H1 (cell line): ENCODE data around the gene CNOT6L. TPM values are rescaled to one million over a fixed set of nuclear protein-coding genes. Genes with fewer than 3 reads are reported as not detected.

Experiments used
- CTCF ChIA-PET: fragments of 300-600 bp; sonication (Branson Sonifier 250); formaldehyde crosslinking; loops from one replicate; lab custom pipeline; 2021; ENCODE audit not compliant: partially characterized antibody; lab: Charles Lee
- POLR2A ChIA-PET: fragments of 300-600 bp; sonication (Branson Sonifier 250); formaldehyde crosslinking; loops from one replicate; lab custom pipeline; 2021; ENCODE audit warnings: inconsistent platforms; ENCODE audit not compliant: partially characterized antibody; lab: Charles Lee
- DNase-seq, 2 experiments: peaks; one replicate each; pipeline versions ENCODE4 v3.0.0 to v3.0.0-alpha.2; 2010 to 2022; ENCODE audit warnings: low spot score in 2 of 2, low read depth in 1 of 2, mixed read lengths in 1 of 2
- FAIRE-seq: peaks from 2 replicates; lab custom pipeline; 2011; peaks lifted over from hg19 to GRCh38; lab: Jason Lieb, UNC
- H2AFZ ChIP-seq: 2 replicates; pipeline ENCODE4 v1.8.1; 2012; ENCODE audit warnings: low read length, inconsistent platforms
- H2AK5ac ChIP-seq: 2 replicates; pipeline ENCODE4 v1.6.1; 2013; ENCODE audit warnings: low read depth, low read length
- H2BK120ac ChIP-seq: replicated peaks from 2 replicates; pipeline ENCODE3; 2013; ENCODE audit warnings: low read depth, low read length, inconsistent platforms
- H2BK12ac ChIP-seq: 2 replicates; pipeline ENCODE4 v1.6.1; 2013; ENCODE audit warnings: low read depth, low read length
- H2BK15ac ChIP-seq: 2 replicates; pipeline ENCODE4 v1.6.1; 2013; ENCODE audit warnings: low read length
- H2BK20ac ChIP-seq: 2 replicates; pipeline ENCODE4 v1.6.1; 2013; ENCODE audit warnings: low read length
- H2BK5ac ChIP-seq: 2 replicates; pipeline ENCODE4 v1.6.1; 2013; ENCODE audit warnings: low read depth, low read length
- H3K14ac ChIP-seq: 2 replicates; pipeline ENCODE4 v1.6.1; 2013; ENCODE audit warnings: inconsistent platforms; ENCODE audit not compliant: insufficient read length
- H3K18ac ChIP-seq: 2 replicates; pipeline ENCODE4 v1.6.1; 2013; ENCODE audit warnings: low read length; ENCODE audit errors: extremely low read depth
- H3K23ac ChIP-seq: 2 replicates; pipeline ENCODE4 v1.6.1; 2013; ENCODE audit warnings: inconsistent platforms; ENCODE audit not compliant: insufficient read length
- H3K23me2 ChIP-seq: 2 replicates; pipeline ENCODE4 v1.6.1; 2013; ENCODE audit warnings: low read depth, low read length
- H3K27ac ChIP-seq: 2 replicates; pipeline ENCODE4 v1.6.1; 2011; ENCODE audit warnings: low read depth, low read length, inconsistent platforms
- H3K27me3 ChIP-seq, 4 experiments: replicated peaks in 1 of 4; 1 replicate in 1 of 4; 2 replicates in 3 of 4; pipeline versions ENCODE4 v1.6.1 to v1.8.1; 2011 to 2013; ENCODE audit warnings: low read length in 3 of 4, mild to moderate bottlenecking in 3 of 4, inconsistent platforms in 2 of 4, mixed read lengths in 2 of 4, moderate library complexity in 1 of 4; ENCODE audit not compliant: control insufficient read depth in 3 of 4, insufficient read depth in 3 of 4; ENCODE audit errors: extremely low read depth in 1 of 4
- H3K36me3 ChIP-seq, 4 experiments: 2 replicates each; pipeline versions ENCODE4 v1.6.1 to v1.8.1; 2011 to 2013; ENCODE audit warnings: mild to moderate bottlenecking in 4 of 4, low read length in 3 of 4, moderate library complexity in 2 of 4, control low read depth in 1 of 4, inconsistent platforms in 1 of 4; ENCODE audit not compliant: insufficient read depth in 4 of 4, control insufficient read depth in 2 of 4
- H3K4ac ChIP-seq: replicated peaks from 2 replicates; pipeline ENCODE3; 2013; ENCODE audit warnings: low read length, low read depth, mixed read lengths, inconsistent platforms; ENCODE audit not compliant: insufficient read length
- H3K4me1 ChIP-seq, 4 experiments: replicated peaks in 1 of 4; 1 replicate in 1 of 4; 2 replicates in 3 of 4; pipeline versions ENCODE4 v1.6.1 to v1.8.1; 2011 to 2013; ENCODE audit warnings: low read length in 3 of 4, inconsistent platforms in 2 of 4, mixed read lengths in 1 of 4; ENCODE audit not compliant: insufficient read depth in 4 of 4, control insufficient read depth in 3 of 4
- H3K4me2 ChIP-seq, 2 experiments: 2 replicates each; pipeline versions ENCODE4 v1.6.1 to v1.8.1; 2011 to 2013; ENCODE audit warnings: low read depth in 2 of 2, low read length in 2 of 2, control low read depth in 1 of 2, inconsistent platforms in 1 of 2, mild to moderate bottlenecking in 1 of 2; ENCODE audit not compliant: insufficient read depth in 1 of 2
- H3K4me3 ChIP-seq, 4 experiments: fragments of 200-600, 300-600 bp in 1 of 4; sonication (generic), shearing (Covaris generic), sonication (Bioruptor Twin) in 1 of 4; 2 replicates each; pipeline versions ENCODE4 v1.5.1 to v1.8.1; 2011 to 2016; ENCODE audit warnings: low read length in 4 of 4, low read depth in 3 of 4, control low read depth in 2 of 4, inconsistent platforms in 2 of 4, mild to moderate bottlenecking in 2 of 4, mixed read lengths in 1 of 4, moderate library complexity in 1 of 4; ENCODE audit not compliant: insufficient read depth in 2 of 4; ENCODE audit errors: extremely low read depth in 1 of 4
- H3K56ac ChIP-seq: replicated peaks from 2 replicates; pipeline ENCODE3; 2013; ENCODE audit warnings: low read depth, mild to moderate bottlenecking, mixed read lengths, low read length, inconsistent platforms; ENCODE audit not compliant: insufficient read length
- H3K79me1 ChIP-seq: 2 replicates; pipeline ENCODE4 v1.6.1; 2013; ENCODE audit warnings: low read depth, low read length, control low read depth
- H3K79me2 ChIP-seq, 2 experiments: 2 replicates each; pipeline versions ENCODE4 v1.6.1 to v1.8.1; 2012 to 2013; ENCODE audit warnings: low read length in 2 of 2, mild to moderate bottlenecking in 2 of 2, inconsistent platforms in 1 of 2; ENCODE audit not compliant: insufficient read depth in 2 of 2, control insufficient read depth in 1 of 2
- H3K9ac ChIP-seq, 4 experiments: replicated peaks in 1 of 4; 1 replicate in 1 of 4; 2 replicates in 3 of 4; pipeline versions ENCODE4 v1.6.1 to v1.8.1; 2011 to 2013; ENCODE audit warnings: low read depth in 3 of 4, low read length in 3 of 4, control low read depth in 2 of 4, mild to moderate bottlenecking in 2 of 4, moderate library complexity in 2 of 4, inconsistent platforms in 1 of 4; ENCODE audit errors: extremely low read depth in 1 of 4
- H3K9me3 ChIP-seq, 2 experiments: 2 replicates each; pipeline versions ENCODE4 v1.6.1 to v1.8.1; 2012 to 2013; ENCODE audit warnings: mild to moderate bottlenecking in 2 of 2, moderate library complexity in 2 of 2, control low read depth in 1 of 2, inconsistent platforms in 1 of 2, low read depth in 1 of 2, low read length in 1 of 2, mixed read lengths in 1 of 2; ENCODE audit not compliant: insufficient read depth in 2 of 2
- H4K20me1 ChIP-seq, 2 experiments: replicated peaks in 1 of 2; 2 replicates each; pipeline versions ENCODE3 to v1.8.1; 2011 to 2013; ENCODE audit warnings: inconsistent platforms in 2 of 2, low read length in 2 of 2, mild to moderate bottlenecking in 1 of 2; ENCODE audit not compliant: insufficient read depth in 2 of 2, control insufficient read depth in 1 of 2
- H4K5ac ChIP-seq: 2 replicates; pipeline ENCODE4 v1.6.1; 2013; ENCODE audit warnings: low read length, low read depth, mixed read lengths, inconsistent platforms; ENCODE audit not compliant: insufficient read length
- H4K8ac ChIP-seq: 2 replicates; pipeline ENCODE4 v1.8.0; 2013; ENCODE audit warnings: mild to moderate bottlenecking, moderate library complexity, low read length, inconsistent platforms; ENCODE audit not compliant: insufficient read depth; ENCODE audit errors: extremely low read depth
- H4K91ac ChIP-seq: replicated peaks from 2 replicates; pipeline ENCODE3; 2013; ENCODE audit warnings: low read length, mixed read lengths, inconsistent platforms; ENCODE audit not compliant: insufficient read length
- CTCF ChIP-seq, 3 experiments: IDR thresholded peaks; 1 replicate in 2 of 3; 2 replicates in 1 of 3; pipeline versions ENCODE4 v1.5.1 to v1.6.1; 2011; ENCODE audit warnings: low read length in 3 of 3, mild to moderate bottlenecking in 3 of 3, inconsistent platforms in 2 of 3, low read depth in 1 of 3, moderate library complexity in 1 of 3; ENCODE audit not compliant: insufficient read depth in 1 of 3; ENCODE audit errors: control extremely low read depth in 1 of 3
- GTF2F1 ChIP-seq: IDR thresholded peaks from 2 replicates; pipeline ENCODE4 v1.6.1; 2012; ENCODE audit warnings: low read depth, low read length, improper control_type of control experiment, borderline replicate concordance
- RAD21 ChIP-seq, 2 experiments: IDR thresholded peaks in 1 of 2; conservative IDR thresholded peaks in 1 of 2; 2 replicates each; pipeline ENCODE4 v1.6.1; 2011; ENCODE audit warnings: low read depth in 2 of 2, low read length in 2 of 2, improper control_type of control experiment in 1 of 2, inconsistent platforms in 1 of 2, mild to moderate bottlenecking in 1 of 2, moderate library complexity in 1 of 2
- TEAD4 ChIP-seq: IDR thresholded peaks from 2 replicates; pipeline ENCODE4 v1.6.1; 2012; ENCODE audit warnings: low read depth, low read length, inconsistent platforms, mixed read lengths
- WGBS, 2 experiments: shearing (Covaris generic) in 1 of 2; methylation state at CpG; one replicate each; pipeline versions ENCODE4 v1.1.6 to v1.1.7; 2013 to 2015; ENCODE audit warnings: low lambda C conversion rate in 2 of 2, mixed read lengths in 2 of 2, inconsistent platforms in 1 of 2, low coverage in 1 of 2, missing lambda C conversion rate in 1 of 2; ENCODE audit not compliant: insufficient replicate concordance in 2 of 2, insufficient coverage in 1 of 2, insufficient read length in 1 of 2; ENCODE audit errors: extremely low coverage in 1 of 2, missing lambda C conversion rate in 1 of 2; 5-methylcytosine and 5-hydroxymethylcytosine counted together
- polyA plus RNA-seq, 7 experiments: library from polyadenylated mRNA; depleted of rRNA in 3 of 7; stranded (reverse) in 5 of 7; unstranded in 2 of 7; fragments of >200 nt in 5 of 7; fragments of 200-250 nt in 2 of 7; gene quantifications; 1 replicate in 5 of 7; 2 replicates in 1 of 7; 4 replicates in 1 of 7; pipeline versions ENCODE4 v1.2.1 to v1.2.3, GENCODE V29; 2011 to 2013; ENCODE audit warnings: missing spikeins in 2 of 7, mixed read lengths in 2 of 7
- total RNA-seq: library from RNA; stranded (reverse); fragmentation: NEBNext Ultra II Directional; extraction: Animal tissue kit (Norgen Biotek cat#: 25700); gene quantifications from 2 replicates; pipeline ENCODE4 v1.2.1, GENCODE V29; 2021

CNOT6L gene
- total and polyA plus RNA-seq, 2 of the 8 experiments (the other 6 are each of a cell fraction or from before 2014, with no cell fraction given) = 2.0 to 22.4 TPM

- no peaks in the 10 kb centered on the region for H3K23me2 ChIP-seq
- no peak overlapping the region for H2BK20ac ChIP-seq
- no peaks in the 10 kb centered on the region for H3K79me1 ChIP-seq
- no peak overlapping the region for H3K27ac ChIP-seq
- H2AK5ac ChIP-seq = no peak overlapping the region
- no peak overlapping the region for H2BK120ac ChIP-seq
- H3K9ac ChIP-seq = no peak overlapping the region
- no peak overlapping the region for H2BK12ac ChIP-seq
- no peak overlapping the region for H4K91ac ChIP-seq
- peak overlapping the region; percentile 87 for H2AFZ ChIP-seq
- no peaks in the 10 kb centered on the region for H3K79me2 ChIP-seq
- TF ChIP-seq GTF2F1 (no peak), RAD21 (IDR thresholded peaks at IDR 0.05 in 1 of 2, conservative IDR thresholded peaks at IDR 0.05 in 1 of 2; ENCODE audit: low read depth in 2 of 2, low read length in 2 of 2) (peak; percentile 79 to 84), TEAD4 (no peak), CTCF (IDR thresholded peaks at IDR 0.05; ENCODE audit: control extremely low read depth in 1 of 3, insufficient read depth in 1 of 3, low read depth in 1 of 3, low read length in 3 of 3) (peak; percentile 54 to 77 (median 71))
- POLR2A ChIA-PET = interaction anchor here (0.6 kb wide), 1 partner anchor 19 kb away, joined by 3 read pairs; no protein-coding TSS in a partner anchor
- H3K18ac ChIP-seq = no peak overlapping the region
- no peak overlapping the region for H3K23ac ChIP-seq
- H3K36me3 ChIP-seq = no peaks in the 10 kb centered on the region
- no peak overlapping the region for H4K5ac ChIP-seq
- H3K14ac ChIP-seq = no peak overlapping the region
- no peak overlapping the region; the same call in 1 of the 2 replicates for H4K8ac ChIP-seq
- H3K56ac ChIP-seq = no peak overlapping the region
- peaks cover 0 to 9% (median 0%) of the 10 kb centered on the region in 4 experiments; a peak in 4 of 7 replicates for H3K4me1 ChIP-seq
- no peaks in the 10 kb centered on the region for H3K27me3 ChIP-seq
- WGBS, 2 experiments = 73% methylated on average over 10 of the region's 10 CpGs; no CpG with 5 or more reads in 1 of the 2 experiments
- FAIRE-seq = peak; percentile 80
- H4K20me1 ChIP-seq = no peaks in the 10 kb centered on the region
- no peak overlapping the region for H2BK15ac ChIP-seq
- no peak overlapping the region for H3K4ac ChIP-seq
- CTCF ChIA-PET = interaction anchor here (0.6 to 2.2 kb wide), 23 partner anchors 8 to 346 kb away, joined by 3 to 17 read pairs (median 3); no protein-coding TSS in a partner anchor
- DNase-seq = no peak
- H3K4me3 ChIP-seq = no peak overlapping the region
- H3K4me2 ChIP-seq = no peak overlapping the region; a peak in 1 of 4 replicates
- no peaks in the 10 kb centered on the region for H3K9me3 ChIP-seq
- H2BK5ac ChIP-seq = no peak overlapping the region
Observed at GRCh38 chr4:77697860-77698590, 121.1 kb downstream of the CNOT6L start.
